Retinal pigment epithelial cell (primary cell): ENCODE results near the gene SOSTDC1.

ENCODE experiments used
- DNase-seq: peaks from one replicate; pipeline ENCODE4 v3.0.0-alpha.2; 2010; ENCODE audit warnings: low read depth
- H3K4me3 ChIP-seq: 2 replicates; pipeline ENCODE4 v1.5.1; 2011; ENCODE audit warnings: mild to moderate bottlenecking, low read length, control low read depth, moderate library complexity
- TF ChIP-seq, protein P1 (sequence below): conservative IDR thresholded peaks from 2 replicates; pipeline ENCODE4 v1.5.1; 2011; ENCODE audit warnings: low read depth, low read length, control low read depth, inconsistent platforms

The SOSTDC1 gene

DNA sequence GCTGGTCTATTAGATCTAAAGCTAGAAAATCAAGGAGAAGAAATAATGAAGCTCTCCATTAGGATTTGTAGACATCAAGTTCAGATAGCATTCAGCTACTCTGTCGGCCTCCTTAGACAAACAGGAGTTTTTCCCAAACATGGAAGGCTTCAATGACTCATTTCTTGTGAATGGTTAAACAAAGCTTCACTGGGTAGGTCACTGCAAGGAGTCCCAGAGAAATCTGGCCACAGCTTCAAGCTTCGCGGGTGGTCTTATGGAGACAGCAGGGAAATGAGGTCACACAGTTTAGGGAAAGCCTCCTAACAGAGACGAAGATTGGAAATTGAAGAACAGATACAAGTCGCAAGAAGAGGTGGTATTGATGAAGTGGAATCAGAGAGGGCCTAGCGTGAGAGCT is 38.5 kb upstream of the SOSTDC1 start:
- TF ChIP-seq, protein P1, sequence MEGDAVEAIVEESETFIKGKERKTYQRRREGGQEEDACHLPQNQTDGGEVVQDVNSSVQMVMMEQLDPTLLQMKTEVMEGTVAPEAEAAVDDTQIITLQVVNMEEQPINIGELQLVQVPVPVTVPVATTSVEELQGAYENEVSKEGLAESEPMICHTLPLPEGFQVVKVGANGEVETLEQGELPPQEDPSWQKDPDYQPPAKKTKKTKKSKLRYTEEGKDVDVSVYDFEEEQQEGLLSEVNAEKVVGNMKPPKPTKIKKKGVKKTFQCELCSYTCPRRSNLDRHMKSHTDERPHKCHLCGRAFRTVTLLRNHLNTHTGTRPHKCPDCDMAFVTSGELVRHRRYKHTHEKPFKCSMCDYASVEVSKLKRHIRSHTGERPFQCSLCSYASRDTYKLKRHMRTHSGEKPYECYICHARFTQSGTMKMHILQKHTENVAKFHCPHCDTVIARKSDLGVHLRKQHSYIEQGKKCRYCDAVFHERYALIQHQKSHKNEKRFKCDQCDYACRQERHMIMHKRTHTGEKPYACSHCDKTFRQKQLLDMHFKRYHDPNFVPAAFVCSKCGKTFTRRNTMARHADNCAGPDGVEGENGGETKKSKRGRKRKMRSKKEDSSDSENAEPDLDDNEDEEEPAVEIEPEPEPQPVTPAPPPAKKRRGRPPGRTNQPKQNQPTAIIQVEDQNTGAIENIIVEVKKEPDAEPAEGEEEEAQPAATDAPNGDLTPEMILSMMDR: no peak
- no peak overlapping the region for H3K4me3 ChIP-seq
- no peak for DNase-seq

DNA sequence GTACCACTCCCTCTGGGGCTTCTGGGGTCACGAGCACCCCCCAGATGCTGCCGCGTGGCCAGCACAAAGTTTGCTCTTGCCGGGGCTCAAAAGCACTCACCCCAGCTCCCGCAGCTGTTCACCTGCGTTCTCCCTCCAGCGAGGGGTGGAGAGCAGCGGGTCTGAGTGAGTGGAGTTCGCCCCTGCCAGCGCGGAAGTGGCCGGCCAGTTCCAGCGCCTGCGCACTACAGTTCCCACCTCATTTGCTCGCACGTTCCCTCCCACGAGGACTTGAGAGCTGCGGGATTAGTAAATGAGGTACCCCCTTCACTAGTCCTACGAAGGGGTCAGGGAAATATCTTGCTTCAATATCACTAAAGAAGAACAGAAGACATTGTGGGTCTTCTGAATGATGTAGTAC is 36.8 kb upstream of the SOSTDC1 start:
- no peak for DNase-seq
- TF ChIP-seq, protein P1: no peak
- H3K4me3 ChIP-seq: no peak overlapping the region

DNA sequence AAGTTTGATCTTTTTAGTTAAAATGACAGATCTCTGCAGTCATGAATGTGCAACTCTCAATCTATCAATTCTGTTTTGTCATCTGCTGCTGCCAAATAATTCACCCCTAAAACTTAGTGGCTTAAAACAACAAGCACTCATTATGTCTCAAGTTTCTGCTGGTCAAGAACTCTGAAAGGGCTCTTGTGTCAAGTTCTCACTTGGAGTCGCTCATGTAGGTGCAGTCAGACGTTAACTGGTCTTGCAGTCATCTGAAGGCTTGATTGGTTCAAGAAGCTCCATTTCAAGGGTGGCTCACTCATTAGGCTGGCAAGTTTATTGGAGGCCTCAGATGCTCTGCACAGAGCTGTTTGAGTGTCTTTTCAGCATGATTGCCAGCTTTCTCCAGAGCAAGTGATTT is 32.6 kb upstream of the SOSTDC1 start:
- no peak overlapping the region for H3K4me3 ChIP-seq
- DNase-seq: no peak
- TF ChIP-seq, protein P1: no peak

- H3K4me3 ChIP-seq: no peak overlapping the region
- TF ChIP-seq, protein P1: no peak
- DNase-seq: no peak
These were observed 29.6 kb upstream of the SOSTDC1 start for GRCh38 chr7:16494955-16495719.

GRCh38 chr7:16494551-16494950 is 29.0 kb upstream of the SOSTDC1 start:
- TF ChIP-seq, protein P1: no peak
- H3K4me3 ChIP-seq: no peak overlapping the region

GRCh38 chr7:16493266-16493665 is 27.7 kb upstream of the SOSTDC1 start:
- TF ChIP-seq, protein P1: no peak
- no peak for DNase-seq
- no peak overlapping the region for H3K4me3 ChIP-seq

More at GRCh38 chr7:16494551-16494950, 29.0 kb upstream of the SOSTDC1 start:
- DNase-seq: no peak

- no peak overlapping the region for H3K4me3 ChIP-seq
- TF ChIP-seq, protein P1: no peak
- DNase-seq: no peak
These were observed 27.1 kb upstream of the SOSTDC1 start for GRCh38 chr7:16492513-16493062.
